GM12878 (cell line): ENCODE results near the gene PTCH2. TPM values are rescaled to one million over a fixed set of nuclear protein-coding genes. Genes with fewer than 3 reads are reported as not detected.

Experiments
- ATAC-seq: fragments of 200-7000 bp; cut with Tn5 transposase; 3 replicates; pipeline ENCODE4 v1.9.1; 2020; ENCODE audit warnings: mild to moderate bottlenecking, moderate library complexity
- BruUV-seq: library from RNA; stranded (reverse); fragments of 400-500 nt; replicated peaks from 2 replicates; lab custom pipeline; 2021; lab: Mats Ljungman, UMichigan
- CTCF ChIA-PET: fragments of 300-600 bp; sonication (Branson Sonifier 250); formaldehyde crosslinking; extraction: SDS; loops from one replicate; lab custom pipeline; 2021; ENCODE audit warnings: inconsistent platforms; lab: Yijun Ruan, JAX
- POLR2A ChIA-PET: fragments of 350-600 bp; formaldehyde crosslinking; extraction: SDS; loops from one replicate; lab custom pipeline; 2021; ENCODE audit warnings: inconsistent platforms; lab: Charles Lee
- RAD21 ChIA-PET: fragments of 300-600 bp; sonication (Branson Sonifier 250); formaldehyde crosslinking; loops from one replicate; lab custom pipeline; 2023; ENCODE audit warnings: antibody characterized with exemption; ENCODE audit not compliant: unreplicated experiment; lab: Charles Lee
- SMC1A ChIA-PET: fragments of 300-600 bp; sonication (Branson Sonifier 250); formaldehyde crosslinking; loops from one replicate; lab custom pipeline; 2023; ENCODE audit not compliant: unreplicated experiment, uncharacterized antibody; lab: Charles Lee
- DNase-seq: peaks from one replicate; pipeline ENCODE4 v3.0.0-alpha.2; 2011; ENCODE audit warnings: low read depth, low spot score
- FAIRE-seq: peaks from 3 replicates; lab custom pipeline; 2011; peaks lifted over from hg19 to GRCh38; lab: Jason Lieb, UNC
- H2AFZ ChIP-seq: 2 replicates; pipeline ENCODE4 v1.6.0; 2011; ENCODE audit warnings: low read depth, low read length, control low read depth; ENCODE audit not compliant: control insufficient read depth
- H3K27ac ChIP-seq: 2 replicates; pipeline ENCODE4 v1.5.1; 2011; ENCODE audit warnings: control low read depth; ENCODE audit not compliant: control insufficient read depth, insufficient read depth
- H3K27me3 ChIP-seq, 2 experiments: replicated peaks in 1 of 2; 2 replicates each; pipeline versions ENCODE4 v1.6.0 to v1.6.1; 2011; ENCODE audit warnings: low read length in 1 of 2; ENCODE audit not compliant: control insufficient read depth in 2 of 2, insufficient read depth in 2 of 2
- H3K36me3 ChIP-seq, 2 experiments: 2 replicates each; pipeline ENCODE4 v1.5.1; 2011; ENCODE audit warnings: low read length in 1 of 2; ENCODE audit not compliant: control insufficient read depth in 2 of 2, insufficient read depth in 2 of 2
- H3K4me1 ChIP-seq: 2 replicates; pipeline ENCODE4 v1.6.1; 2011; ENCODE audit warnings: mild to moderate bottlenecking, low read length, moderate library complexity, mixed read lengths; ENCODE audit not compliant: control insufficient read depth, insufficient read depth
- H3K4me2 ChIP-seq: 2 replicates; pipeline ENCODE4 v1.6.0; 2011; ENCODE audit warnings: control low read depth; ENCODE audit not compliant: control insufficient read depth, insufficient read depth
- H3K4me3 ChIP-seq: fragments of 200-600 bp; sonication (generic); 2 replicates; pipeline ENCODE4 v1.5.1; 2016
- H3K79me2 ChIP-seq: 2 replicates; pipeline ENCODE4 v1.6.0; 2011; ENCODE audit warnings: low read length; ENCODE audit not compliant: control insufficient read depth, insufficient read depth
- H3K9ac ChIP-seq: 2 replicates; pipeline ENCODE4 v1.8.0; 2011; ENCODE audit warnings: low read length, control low read depth, mixed read lengths; ENCODE audit not compliant: control insufficient read depth, insufficient read depth
- H3K9me3 ChIP-seq: replicated peaks from 3 replicates; pipeline ENCODE4 v1.5.1; 2011; ENCODE audit warnings: mild to moderate bottlenecking, low read length; ENCODE audit not compliant: control insufficient read depth, insufficient read depth
- H4K20me1 ChIP-seq: 2 replicates; pipeline ENCODE4 v1.6.0; 2011; ENCODE audit not compliant: control insufficient read depth, insufficient read depth
- NR2F1 ChIP-seq: fragments of 450-650 bp; conservative IDR thresholded peaks from 2 replicates; pipeline ENCODE4 v1.6.1; 2017; ENCODE audit warnings: mild to moderate bottlenecking
- POLR2A ChIP-seq: IDR thresholded peaks from 2 replicates; pipeline ENCODE4 v1.6.1; 2011; ENCODE audit warnings: low read depth, mild to moderate bottlenecking, low read length
- STAT3 ChIP-seq: IDR thresholded peaks from 2 replicates; pipeline ENCODE4 v1.6.1; 2011; ENCODE audit warnings: low read depth, low read length, improper control_type of control experiment
- ZNF622 ChIP-seq: fragments of 450-650 bp; IDR thresholded peaks from 2 replicates; pipeline ENCODE4 v1.6.1; 2017; ENCODE audit warnings: mild to moderate bottlenecking, inconsistent platforms
- WGBS: methylation state at CpG from one replicate; pipeline ENCODE4 v1.1.6; 2016; ENCODE audit warnings: low lambda C conversion rate; ENCODE audit not compliant: insufficient replicate concordance, insufficient coverage; ENCODE audit errors: missing lambda C conversion rate; 5-methylcytosine and 5-hydroxymethylcytosine counted together
- in situ Hi-C: fragments of 300-500 bp; cut with MboI; formaldehyde crosslinking; loops from 9 replicates; pipeline ENCODE4 v1.14.3; 2018; ENCODE audit warnings: mixed read lengths
- intact Hi-C: fragments of 100-400 bp; cut with micrococcal nuclease; formaldehyde crosslinking; loops from one replicate; pipeline ENCODE4 v1.14.2; 2022; ENCODE audit not compliant: unreplicated experiment
- polyA plus RNA-seq, 11 experiments: library from polyadenylated mRNA; depleted of rRNA in 4 of 11; unstranded in 6 of 11; stranded (reverse) in 5 of 11; fragments of >200 nt; fragmentation: Nextera tagmentation in 4 of 11; fragmentation: Illumina TruSeq in 1 of 11; extraction: Ambion mirVana in 4 of 11; extraction: Trizol in 1 of 11; gene quantifications; 1 replicate in 1 of 11; 2 replicates in 10 of 11; pipeline versions ENCODE4 v1.2.1 to v1.2.3, GENCODE V29; 2011 to 2016; ENCODE audit warnings: inconsistent platforms in 2 of 11, missing spikeins in 2 of 11, low read depth in 1 of 11
- total RNA-seq, 4 experiments: library from RNA; depleted of rRNA in 3 of 4; stranded (reverse); fragments of >200 nt in 3 of 4; fragmentation: Illumina TruSeq in 1 of 4; extraction: Trizol in 1 of 4; gene quantifications; 2 replicates each; pipeline versions ENCODE4 v1.2.1 to v1.2.3, GENCODE V29; 2013 to 2021
- TF ChIP-seq, protein P1 (sequence below): IDR thresholded peaks from 2 replicates; pipeline ENCODE4 v1.6.1; 2011; ENCODE audit warnings: borderline replicate concordance, low read depth, mild to moderate bottlenecking, moderate library complexity, low read length; ENCODE audit not compliant: insufficient read depth, poor library complexity, severe bottlenecking

PTCH2 gene
- total and polyA plus RNA-seq, 10 of the 15 experiments (the other 5 are each of a cell fraction or from before 2014, with no cell fraction given) = 0.03 to 8.4 (median 0.10) TPM

DNA sequence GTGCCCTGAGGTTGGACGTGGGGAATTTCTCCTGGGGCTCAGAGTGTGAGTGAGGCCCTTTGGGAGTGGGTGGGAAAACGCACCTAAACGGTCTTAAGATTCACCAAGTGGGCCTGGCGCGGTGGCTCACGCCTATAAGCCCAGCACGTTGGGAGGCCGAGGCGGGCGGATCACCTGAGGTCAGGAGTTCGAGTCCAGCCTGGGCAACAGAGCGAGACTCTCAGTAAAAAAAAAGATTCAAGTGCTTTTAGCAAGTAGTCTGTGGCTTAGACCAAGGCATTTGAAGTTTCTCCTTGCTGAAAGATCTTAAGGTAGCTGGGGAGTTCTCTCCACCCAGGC is 66.4 kb downstream of the PTCH2 start:
- H3K27ac ChIP-seq = peak overlapping the region; percentile 92
- ChIA-PET RAD21 (interaction anchor here (1.1 to 1.5 kb wide), 2 partner anchors 46 to 55 kb away, joined by 3 to 6 read pairs; no protein-coding TSS in a partner anchor), CTCF (interaction anchor here (0.9 to 4.0 kb wide), 7 partner anchors 8 to 55 kb away, joined by 3 to 39 read pairs (median 5); partner anchors contain the start of genes PLK3 and RNU5D-1), SMC1A (interaction anchor here (1.5 to 2.3 kb wide), 3 partner anchors 9 to 56 kb away, joined by 5 to 12 read pairs (median 6); partner anchors contain the start of gene RNU5D-1), POLR2A (interaction anchor here (0.6 to 2.7 kb wide), 9 partner anchors 11 to 527 kb away, joined by 3 to 19 read pairs (median 8); partner anchors contain the start of genes BEST4, PLK3 and RNU5D-1)
- peak overlapping the region; percentile 73 for H3K4me2 ChIP-seq
- intact Hi-C loops = loop anchor here (2.0 to 5.0 kb wide), 2 partner anchors 41 to 46 kb away; partner anchors contain the start of gene RNU5D-1
- FAIRE-seq (no peak), DNase-seq (no peak), ATAC-seq (peak; percentile 1; the same call in 1 of the 3 replicates)
- WGBS = 6% methylated on average over 12 of the region's 12 CpGs
- H3K79me2 ChIP-seq = peaks cover 43% of the 10 kb centered on the region
- peaks cover 13% of the 10 kb centered on the region for H3K4me1 ChIP-seq
- no peaks in the 10 kb centered on the region for H3K9me3 ChIP-seq
- H2AFZ ChIP-seq = no peak overlapping the region
- H3K4me3 ChIP-seq = peak overlapping the region; percentile 73
- in situ Hi-C loops = no loop called here
- peak overlapping the region; percentile 99 for H3K9ac ChIP-seq
- H4K20me1 ChIP-seq = peaks cover 12% of the 10 kb centered on the region
- peaks cover 8 to 26% of the 10 kb centered on the region in 2 experiments for H3K36me3 ChIP-seq
- no TSS peak for BruUV-seq
- no peaks in the 10 kb centered on the region for H3K27me3 ChIP-seq
- TF ChIP-seq POLR2A = 0 out of 2 replicates have a peak, but pooled peaks have one; percentile 6
- TF ChIP-seq ZNF622 = no peak
- TF ChIP-seq, protein P1, sequence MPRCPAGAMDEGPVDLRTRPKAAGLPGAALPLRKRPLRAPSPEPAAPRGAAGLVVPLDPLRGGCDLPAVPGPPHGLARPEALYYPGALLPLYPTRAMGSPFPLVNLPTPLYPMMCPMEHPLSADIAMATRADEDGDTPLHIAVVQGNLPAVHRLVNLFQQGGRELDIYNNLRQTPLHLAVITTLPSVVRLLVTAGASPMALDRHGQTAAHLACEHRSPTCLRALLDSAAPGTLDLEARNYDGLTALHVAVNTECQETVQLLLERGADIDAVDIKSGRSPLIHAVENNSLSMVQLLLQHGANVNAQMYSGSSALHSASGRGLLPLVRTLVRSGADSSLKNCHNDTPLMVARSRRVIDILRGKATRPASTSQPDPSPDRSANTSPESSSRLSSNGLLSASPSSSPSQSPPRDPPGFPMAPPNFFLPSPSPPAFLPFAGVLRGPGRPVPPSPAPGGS = no peak
- no peak for TF ChIP-seq STAT3
- TF ChIP-seq NR2F1 = 0 out of 2 replicates have a peak, but pooled peaks have one; percentile 13
